Activated naive CD4-positive, alpha-beta T cell treated with anti-CD3 and anti-CD28 coated beads for 36 hours (primary cell): ENCODE results near the gene ATAD3B. TPM values are rescaled to one million over a fixed set of nuclear protein-coding genes. Genes with fewer than 3 reads are reported as not detected.
"Not testable (repeated sequence)": the region's sequence is repeated elsewhere in the genome, so short reads cannot be mapped to it uniquely, and the experiment has no call there.

ENCODE experiments used
- CTCF ChIA-PET: fragments of 350-600 bp; sonication (Branson Sonifier 250); formaldehyde crosslinking; loops from one replicate; lab custom pipeline; 2021; ENCODE audit warnings: antibody characterized with exemption; lab: Charles Lee
- DNase-seq: peaks from one replicate; pipeline ENCODE4 v3.0.0-alpha.2; 2020
- H3K27ac Mint-ChIP-seq: one replicate; pipeline ENCODE4 v1.8.0; 2021; ENCODE audit warnings: mild to moderate bottlenecking, mixed read lengths
- H3K27me3 Mint-ChIP-seq: one replicate; pipeline ENCODE4 v1.8.0; 2021; ENCODE audit warnings: low read depth, mixed read lengths
- H3K36me3 Mint-ChIP-seq: one replicate; pipeline ENCODE4 v1.8.0; 2021; ENCODE audit warnings: low read depth, mixed read lengths
- H3K4me1 Mint-ChIP-seq: one replicate; pipeline ENCODE4 v1.8.0; 2021; ENCODE audit warnings: low read depth, mixed read lengths
- H3K4me3 Mint-ChIP-seq: one replicate; pipeline ENCODE4 v1.8.0; 2021; ENCODE audit warnings: mild to moderate bottlenecking, moderate library complexity, mixed read lengths
- H3K9me3 Mint-ChIP-seq: one replicate; pipeline ENCODE4 v1.8.0; 2021; ENCODE audit warnings: mixed read lengths
- intact Hi-C: fragments of 100-400 bp; cut with micrococcal nuclease; formaldehyde crosslinking; loops from one replicate; pipeline ENCODE4 v1.15.1; 2023
- total RNA-seq, 2 experiments: library from RNA; stranded (reverse); gene quantifications; one replicate each; pipeline ENCODE4 v1.2.3, GENCODE V29; 2021

ATAD3B gene
- total RNA-seq, 2 experiments from 2014 or later = 32.7 to 38.7 TPM

DNA sequence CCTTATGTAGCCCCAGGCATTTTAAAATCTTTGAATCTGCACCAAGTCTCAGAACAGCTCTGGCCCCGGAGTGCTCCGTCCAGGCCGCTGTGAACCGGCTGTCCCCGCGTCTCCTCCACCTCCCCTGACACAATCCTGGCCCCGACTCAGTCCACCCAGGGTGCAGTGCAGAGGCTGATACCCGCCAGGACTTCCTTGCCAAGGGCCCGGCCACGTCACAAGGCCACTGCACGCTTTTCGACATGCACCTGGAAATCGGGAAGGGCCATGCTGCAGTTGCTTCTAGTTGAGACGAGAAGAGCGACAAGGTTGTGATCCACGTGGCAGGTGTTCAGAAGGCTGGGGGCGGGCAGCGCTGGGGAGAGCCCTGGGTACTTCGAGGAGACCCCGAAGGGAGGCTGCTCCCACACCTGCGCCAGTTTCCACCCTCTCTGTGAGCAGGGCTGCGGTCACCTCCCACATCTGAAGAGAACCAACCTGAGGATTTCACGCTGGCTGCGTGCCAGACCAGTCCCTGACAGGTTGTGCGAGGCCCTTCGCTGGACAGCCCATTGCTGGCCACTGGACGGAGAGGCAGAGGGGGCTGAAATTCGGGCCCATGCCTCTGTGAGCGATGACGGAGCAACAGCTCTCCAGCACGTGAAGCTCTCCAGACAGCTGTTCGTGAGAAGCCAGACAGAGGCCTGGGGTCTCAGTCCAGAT is 29.3 kb upstream of the ATAD3B start:
- CTCF ChIA-PET = interaction anchor here (0.6 to 2.5 kb wide), 3 partner anchors 13 to 63 kb away, joined by 3 to 11 read pairs (median 3); no protein-coding TSS in a partner anchor
- intact Hi-C loops = no loop called here
- DNase-seq = no peak
- H3K9me3 Mint-ChIP-seq = no peaks in the 10 kb centered on the region
- peaks cover 3% of the 10 kb centered on the region for H3K4me1 Mint-ChIP-seq
- no peaks in the 10 kb centered on the region for H3K36me3 Mint-ChIP-seq
- no peak overlapping the region for H3K4me3 Mint-ChIP-seq
- H3K27me3 Mint-ChIP-seq = peaks cover 10% of the 10 kb centered on the region
- no peak overlapping the region for H3K27ac Mint-ChIP-seq

DNA sequence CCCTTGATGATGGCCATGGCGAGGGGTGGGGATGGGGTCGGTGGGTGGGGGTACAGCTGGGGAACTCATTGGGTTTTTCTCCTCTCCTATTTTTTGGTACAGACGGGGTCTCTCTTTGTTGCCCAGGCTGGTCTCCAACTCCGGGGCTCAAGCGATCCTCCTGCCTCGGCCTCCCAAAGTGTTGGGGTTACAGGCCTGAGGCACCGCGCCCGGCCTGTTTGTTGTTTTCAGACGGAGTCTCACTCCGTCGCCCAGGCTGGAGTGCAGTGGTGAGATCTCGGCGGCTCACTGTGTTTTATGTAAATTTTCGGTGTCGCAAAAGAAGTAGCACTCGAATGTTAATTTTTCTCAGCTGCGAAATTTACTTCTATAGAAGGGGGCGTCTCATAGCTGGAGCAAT is 24.9 kb upstream of the ATAD3B start:
- intact Hi-C loops = not testable (repeated sequence)

GRCh38 chr1:1449099-1449739 is 22.3 kb upstream of the ATAD3B start, which contains the start of gene ATAD3C:
Gene ATAD3C (plus strand): TSS chr1:1449689. CDS start chr1:1450684, 995 bp downstream.
- H3K27ac Mint-ChIP-seq = no peak within 1 kb of the TSS
- no peaks in the 10 kb centered on the region for H3K36me3 Mint-ChIP-seq
- intact Hi-C loops = no loop called here
- no peaks in the 10 kb centered on the region for H3K27me3 Mint-ChIP-seq
- no peaks in the 10 kb centered on the region for H3K4me1 Mint-ChIP-seq
- CTCF ChIA-PET = interaction anchor here (1.1 kb wide), 1 partner anchor 15 kb away, joined by 3 read pairs; no protein-coding TSS in a partner anchor
- no peak for DNase-seq
- H3K9me3 Mint-ChIP-seq = no peaks in the 10 kb centered on the region
- no peak within 1 kb of the TSS for H3K4me3 Mint-ChIP-seq

More for the DNA sequence above, 24.9 kb upstream of the ATAD3B start:
- H3K27me3 Mint-ChIP-seq, H3K4me1 Mint-ChIP-seq, DNase-seq, H3K27ac Mint-ChIP-seq, CTCF ChIA-PET, H3K36me3 Mint-ChIP-seq, H3K4me3 Mint-ChIP-seq, H3K9me3 Mint-ChIP-seq: not testable (repeated sequence)

- H3K27me3 Mint-ChIP-seq, CTCF ChIA-PET, H3K4me3 Mint-ChIP-seq, intact Hi-C loops, DNase-seq, H3K36me3 Mint-ChIP-seq, H3K4me1 Mint-ChIP-seq, H3K27ac Mint-ChIP-seq, H3K9me3 Mint-ChIP-seq: not testable (repeated sequence)
These were observed 20.9 kb upstream of the ATAD3B start for GRCh38 chr1:1450616-1451015.

- intact Hi-C loops = no loop called here
- H3K4me3 Mint-ChIP-seq = no peak overlapping the region
- H3K27ac Mint-ChIP-seq = no peak overlapping the region
- no peaks in the 10 kb centered on the region for H3K9me3 Mint-ChIP-seq
- H3K36me3 Mint-ChIP-seq = no peaks in the 10 kb centered on the region
- CTCF ChIA-PET = no interaction called here
- DNase-seq = no peak
- H3K4me1 Mint-ChIP-seq = no peaks in the 10 kb centered on the region
- H3K27me3 Mint-ChIP-seq = no peaks in the 10 kb centered on the region
These were observed 19.7 kb upstream of the ATAD3B start for GRCh38 chr1:1451696-1452364.

GRCh38 chr1:1452365-1452739 is 19.2 kb upstream of the ATAD3B start:
- not testable (repeated sequence) for H3K4me3 Mint-ChIP-seq

GRCh38 chr1:1452882-1453281 is 18.7 kb upstream of the ATAD3B start:
- CTCF ChIA-PET = no interaction called here
- H3K36me3 Mint-ChIP-seq = no peaks in the 10 kb centered on the region
- no peak for DNase-seq
- intact Hi-C loops = no loop called here
- H3K4me3 Mint-ChIP-seq = no peak overlapping the region
- no peak overlapping the region for H3K27ac Mint-ChIP-seq
- no peaks in the 10 kb centered on the region for H3K4me1 Mint-ChIP-seq
- H3K27me3 Mint-ChIP-seq = no peaks in the 10 kb centered on the region
- no peaks in the 10 kb centered on the region for H3K9me3 Mint-ChIP-seq

More at GRCh38 chr1:1452365-1452739, 19.2 kb upstream of the ATAD3B start:
- H3K36me3 Mint-ChIP-seq, H3K9me3 Mint-ChIP-seq, H3K4me1 Mint-ChIP-seq, H3K27me3 Mint-ChIP-seq, CTCF ChIA-PET, DNase-seq, H3K27ac Mint-ChIP-seq, intact Hi-C loops: not testable (repeated sequence)

GRCh38 chr1:1454286-1455056 is 17.1 kb upstream of the ATAD3B start:
- H3K4me1 Mint-ChIP-seq, H3K27me3 Mint-ChIP-seq, DNase-seq, H3K27ac Mint-ChIP-seq, H3K9me3 Mint-ChIP-seq, H3K36me3 Mint-ChIP-seq, intact Hi-C loops, CTCF ChIA-PET, H3K4me3 Mint-ChIP-seq: not testable (repeated sequence)

- intact Hi-C loops = no loop called here
- Mint-ChIP-seq H3K4me3 (no peak overlapping the region), H3K27me3 (peaks cover 2% of the 10 kb centered on the region), H3K4me1 (no peaks in the 10 kb centered on the region), H3K27ac (no peak overlapping the region), H3K36me3 (no peaks in the 10 kb centered on the region), H3K9me3 (no peaks in the 10 kb centered on the region)
- CTCF ChIA-PET = interaction anchor here (0.6 kb wide), 1 partner anchor 98 kb away, joined by 3 read pairs; no protein-coding TSS in a partner anchor
- DNase-seq = no peak
These were observed 16.1 kb upstream of the ATAD3B start for GRCh38 chr1:1455366-1455884.

GRCh38 chr1:1455934-1456333 is 15.6 kb upstream of the ATAD3B start:
- H3K4me1 Mint-ChIP-seq, H3K27ac Mint-ChIP-seq, H3K27me3 Mint-ChIP-seq, H3K36me3 Mint-ChIP-seq, intact Hi-C loops, DNase-seq, H3K4me3 Mint-ChIP-seq, H3K9me3 Mint-ChIP-seq, CTCF ChIA-PET: not testable (repeated sequence)

DNA sequence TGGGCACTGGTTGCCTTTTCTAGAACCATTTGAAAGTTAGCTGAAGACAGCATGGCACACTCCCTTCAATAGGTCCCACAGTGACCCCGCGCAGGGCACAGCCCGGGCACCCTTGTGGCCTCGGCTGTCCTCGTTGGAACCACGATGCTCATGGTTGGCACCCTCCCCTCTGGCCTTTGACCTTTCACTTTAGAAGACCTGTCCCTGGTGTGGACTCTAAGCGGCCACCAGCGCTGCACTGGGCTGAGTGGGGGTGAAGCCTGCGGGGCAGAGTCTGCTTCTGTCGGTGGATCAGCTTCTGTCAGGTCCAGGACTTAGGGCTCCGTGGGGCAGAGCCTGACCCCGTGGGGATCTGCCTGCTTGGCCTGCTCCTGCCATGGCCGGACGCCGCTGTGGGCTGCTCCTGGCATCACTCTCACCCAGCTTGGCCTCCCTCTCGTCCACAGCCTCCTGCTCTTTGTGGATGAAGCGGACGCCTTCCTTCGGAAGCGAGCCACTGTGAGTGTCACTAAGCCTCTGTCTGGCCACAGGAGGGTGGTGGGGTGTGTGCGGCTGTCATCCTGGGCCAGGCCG is 14.8 kb upstream of the ATAD3B start:
- H3K27me3 Mint-ChIP-seq, intact Hi-C loops, CTCF ChIA-PET, H3K4me1 Mint-ChIP-seq, H3K36me3 Mint-ChIP-seq, H3K9me3 Mint-ChIP-seq, H3K27ac Mint-ChIP-seq, DNase-seq, H3K4me3 Mint-ChIP-seq: not testable (repeated sequence)

DNA sequence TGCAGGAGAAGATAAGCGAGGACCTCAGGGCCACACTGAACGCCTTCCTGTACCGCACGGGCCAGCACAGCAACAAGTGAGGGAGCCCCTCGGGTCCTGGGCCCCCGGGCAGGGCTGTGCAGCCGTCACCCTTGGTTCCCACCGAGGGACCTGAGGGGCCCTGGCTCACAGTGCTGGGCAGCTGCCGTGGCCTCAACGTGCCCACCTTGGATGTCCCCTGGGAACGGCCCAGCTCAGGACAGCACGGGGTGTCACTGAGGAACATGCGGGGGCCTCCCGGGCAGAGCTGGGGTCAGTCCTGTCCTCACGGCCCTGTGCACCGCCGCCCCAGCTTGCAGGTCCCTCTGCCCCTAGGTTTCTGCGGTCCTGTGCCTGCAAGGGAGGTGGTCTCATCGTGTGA is 12.4 kb upstream of the ATAD3B start:
- H3K4me3 Mint-ChIP-seq, CTCF ChIA-PET, H3K27ac Mint-ChIP-seq, intact Hi-C loops, DNase-seq, H3K9me3 Mint-ChIP-seq, H3K27me3 Mint-ChIP-seq, H3K4me1 Mint-ChIP-seq, H3K36me3 Mint-ChIP-seq: not testable (repeated sequence)
